Body of pancreas (tissue), 4 donors: ENCODE results near the gene NBL1. TPM values are rescaled to one million over a fixed set of nuclear protein-coding genes. Genes with fewer than 3 reads are reported as not detected.

Experiments
- ATAC-seq: fragments of 150-250 bp; one replicate; pipeline ENCODE4 v1.9.1; 2016
- DNase-seq, 4 donors: peaks; one replicate each; pipeline ENCODE4 v3.0.0-alpha.2; 2019
- H3K27ac ChIP-seq, 4 donors: fragments of 200-600 bp; sonication (generic); 1 replicate in 3 of 4; 2 replicates in 1 of 4; pipeline versions ENCODE4 v1.5.1 to v1.6.1; 2016 to 2019; ENCODE audit warnings: mild to moderate bottlenecking in 1 of 4, mixed read lengths in 1 of 4, moderate library complexity in 1 of 4
- H3K27me3 ChIP-seq, 2 donors: fragments of 200-600 bp; sonication (generic); one replicate each; pipeline ENCODE4 v1.6.0; 2016; ENCODE audit warnings: mild to moderate bottlenecking in 1 of 2
- H3K36me3 ChIP-seq, 2 donors: fragments of 200-600 bp; sonication (generic); replicated peaks in 1 of 2; 2 replicates each; pipeline ENCODE4 v1.5.1; 2016; ENCODE audit warnings: low read depth in 2 of 2; ENCODE audit not compliant: insufficient read depth in 1 of 2
- H3K4me1 ChIP-seq: fragments of 200-600 bp; sonication (generic); one replicate; pipeline ENCODE4 v1.6.0; 2016
- H3K4me3 ChIP-seq, 2 donors: fragments of 200-600 bp; sonication (generic); 1 replicate in 1 of 2; 2 replicates in 1 of 2; pipeline ENCODE4 v1.5.1; 2016 to 2019
- H3K9me3 ChIP-seq, 3 donors: fragments of 200-600 bp; sonication (generic); 1 replicate in 2 of 3; 2 replicates in 1 of 3; pipeline ENCODE4 v1.5.1; 2016
- POLR2A ChIP-seq, 3 donors: fragments of 450-650 bp; IDR thresholded peaks; one replicate each; pipeline ENCODE4 v1.6.1; 2016; ENCODE audit warnings: antibody characterized with exemption in 3 of 3, mild to moderate bottlenecking in 2 of 3
- WGBS, 2 donors: methylation state at CpG; one replicate each; pipeline ENCODE4 v1.1.5; 2017; 5-methylcytosine and 5-hydroxymethylcytosine counted together
- intact Hi-C: fragments of 100-400 bp; cut with DNase I; formaldehyde crosslinking; loops from one replicate; pipeline ENCODE4 v1.15.1; 2023
- total RNA-seq, 2 donors: library from RNA; depleted of rRNA; stranded (reverse); fragments of >200 nt; gene quantifications; one replicate each; pipeline ENCODE4 v1.1.0, GENCODE V29; 2016
- TF ChIP-seq, protein P1 (sequence below), 7 experiments: fragments of 450-650 bp in 4 of 7; fragments of 200-600 bp in 3 of 7; sonication (generic) in 3 of 7; IDR thresholded peaks; one replicate each; pipeline ENCODE4 v1.5.1; 2016 to 2019; ENCODE audit warnings: antibody characterized with exemption in 7 of 7

NBL1 gene
- total RNA-seq, 2 donors from 2014 or later: 21.8 to 32.4 TPM

DNA sequence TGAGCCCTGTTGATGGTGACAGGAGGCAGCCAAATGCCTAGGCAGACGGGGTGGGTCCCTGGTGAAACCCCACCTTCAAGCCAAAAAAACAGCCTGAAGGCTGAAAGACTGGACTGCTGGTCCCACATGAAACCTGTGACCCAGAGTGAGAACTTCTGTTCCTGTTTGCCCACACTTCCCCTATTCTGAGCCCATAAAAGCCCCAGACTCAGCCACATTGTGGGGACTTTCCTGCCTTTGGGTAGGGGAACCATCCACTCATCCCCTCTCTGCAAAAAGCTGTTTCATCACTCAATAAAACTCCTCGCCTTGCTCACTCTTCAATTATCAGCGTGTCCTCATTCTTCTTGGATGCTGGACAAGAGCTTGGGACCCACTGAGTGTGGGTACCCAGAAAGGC, 45.7 kb downstream of the NBL1 start:
- H3K4me3 ChIP-seq: no peak overlapping the region
- no peaks in the 10 kb centered on the region for H3K27me3 ChIP-seq
- H3K9me3 ChIP-seq: no peaks in the 10 kb centered on the region
- no peaks in the 10 kb centered on the region for H3K4me1 ChIP-seq
- TF ChIP-seq, protein P1, sequence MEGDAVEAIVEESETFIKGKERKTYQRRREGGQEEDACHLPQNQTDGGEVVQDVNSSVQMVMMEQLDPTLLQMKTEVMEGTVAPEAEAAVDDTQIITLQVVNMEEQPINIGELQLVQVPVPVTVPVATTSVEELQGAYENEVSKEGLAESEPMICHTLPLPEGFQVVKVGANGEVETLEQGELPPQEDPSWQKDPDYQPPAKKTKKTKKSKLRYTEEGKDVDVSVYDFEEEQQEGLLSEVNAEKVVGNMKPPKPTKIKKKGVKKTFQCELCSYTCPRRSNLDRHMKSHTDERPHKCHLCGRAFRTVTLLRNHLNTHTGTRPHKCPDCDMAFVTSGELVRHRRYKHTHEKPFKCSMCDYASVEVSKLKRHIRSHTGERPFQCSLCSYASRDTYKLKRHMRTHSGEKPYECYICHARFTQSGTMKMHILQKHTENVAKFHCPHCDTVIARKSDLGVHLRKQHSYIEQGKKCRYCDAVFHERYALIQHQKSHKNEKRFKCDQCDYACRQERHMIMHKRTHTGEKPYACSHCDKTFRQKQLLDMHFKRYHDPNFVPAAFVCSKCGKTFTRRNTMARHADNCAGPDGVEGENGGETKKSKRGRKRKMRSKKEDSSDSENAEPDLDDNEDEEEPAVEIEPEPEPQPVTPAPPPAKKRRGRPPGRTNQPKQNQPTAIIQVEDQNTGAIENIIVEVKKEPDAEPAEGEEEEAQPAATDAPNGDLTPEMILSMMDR (IDR thresholded peaks at IDR 0.05): no peak
- TF ChIP-seq POLR2A (IDR thresholded peaks at IDR 0.05): no peak
- H3K36me3 ChIP-seq: peaks cover 0 to 16% of the 10 kb centered on the region in 2 donors
- WGBS, 2 donors: 92 to 94% methylated on average over 3 of the region's 3 CpGs
- ATAC-seq: no peak
- H3K27ac ChIP-seq: no peak overlapping the region
- intact Hi-C loops: no loop called here
- no peak for DNase-seq

DNA sequence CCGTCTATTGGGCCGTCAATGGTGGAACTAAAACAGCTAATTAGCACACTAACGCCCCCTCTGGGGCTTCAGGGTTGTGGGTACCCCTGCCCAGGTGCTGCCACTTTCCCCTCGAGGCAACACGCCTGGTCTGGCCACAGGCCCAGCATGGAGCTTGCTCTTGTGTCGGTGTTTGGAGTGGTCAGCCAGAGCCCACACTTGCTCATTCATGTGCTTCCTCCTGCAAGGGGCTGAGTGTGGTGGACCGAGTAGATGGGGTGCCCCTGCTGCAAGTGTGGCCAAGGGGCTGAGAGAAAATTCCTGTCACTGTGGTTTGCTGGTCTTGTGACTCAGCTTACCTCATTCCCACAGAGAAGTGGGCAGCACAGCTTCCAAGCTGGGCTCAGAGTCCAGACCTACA, 46.2 kb downstream of the NBL1 start:
- TF ChIP-seq, protein P1 (IDR thresholded peaks at IDR 0.05): no peak
- no peak for TF ChIP-seq POLR2A (IDR thresholded peaks at IDR 0.05)
- Histone ChIP-seq H3K4me3 (no peak overlapping the region), H3K36me3 (peaks cover 0 to 17% of the 10 kb centered on the region in 2 donors), H3K9me3 (no peaks in the 10 kb centered on the region), H3K27ac (no peak overlapping the region), H3K4me1 (no peaks in the 10 kb centered on the region), H3K27me3 (no peaks in the 10 kb centered on the region)
- intact Hi-C loops: no loop called here
- WGBS, 2 donors: 88% methylated on average over 7 of the region's 7 CpGs; no CpG with 5 or more reads in 1 of the 2 donors
- ATAC-seq: no peak
- no peak for DNase-seq

DNA sequence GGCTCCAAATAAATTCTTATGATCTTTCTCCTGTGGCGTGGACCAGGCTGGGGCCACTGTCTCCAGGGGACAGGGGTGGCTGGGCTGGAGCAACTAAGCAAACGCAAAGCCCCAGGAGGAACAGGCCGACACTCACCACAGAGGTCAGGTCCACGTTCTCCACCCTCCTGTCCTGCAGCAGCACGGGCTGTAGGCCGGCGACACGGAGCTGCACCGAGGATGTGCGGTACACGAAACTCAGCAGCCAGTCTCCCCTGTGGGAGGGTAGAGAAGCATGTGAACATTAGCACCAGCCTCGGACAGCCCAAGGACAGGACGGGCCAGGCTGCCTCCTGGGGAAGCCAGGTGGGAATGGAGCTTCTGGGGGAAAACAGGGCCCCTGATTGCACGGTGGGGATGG, 50.2 kb downstream of the NBL1 start:
- DNase-seq (no peak), ATAC-seq (no peak)
- TF ChIP-seq, protein P1 (IDR thresholded peaks at IDR 0.05): no peak
- TF ChIP-seq POLR2A (IDR thresholded peaks at IDR 0.05): no peak
- Histone ChIP-seq H3K4me3 (no peak overlapping the region), H3K27me3 (no peaks in the 10 kb centered on the region), H3K27ac (no peak overlapping the region), H3K9me3 (no peaks in the 10 kb centered on the region), H3K4me1 (no peaks in the 10 kb centered on the region), H3K36me3 (peaks cover 0 to 16% of the 10 kb centered on the region in 2 donors)
- intact Hi-C loops: no loop called here
- 79 to 85% methylated on average over 5 to 14 of the region's 14 CpGs for WGBS, 2 donors

DNA sequence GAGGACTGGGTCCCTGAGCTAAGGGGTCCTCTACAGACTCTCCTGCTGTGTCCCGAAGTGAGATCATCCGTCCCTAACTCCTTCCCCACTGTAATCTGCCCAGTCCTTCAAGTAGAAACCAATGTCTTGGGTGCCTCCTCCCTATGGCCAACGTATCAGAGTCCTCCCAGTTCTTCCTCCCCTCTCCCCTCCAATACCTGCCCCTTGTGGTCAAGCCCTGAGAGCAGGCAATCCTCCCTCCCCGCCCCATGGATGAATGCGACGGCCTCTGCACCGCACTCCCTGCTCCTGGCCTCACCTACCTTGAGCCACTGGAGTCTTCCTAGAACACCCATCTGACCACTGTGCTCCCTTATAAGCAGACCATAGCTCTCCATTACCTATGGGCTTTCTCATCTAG, 51.7 kb downstream of the NBL1 start:
- Histone ChIP-seq H3K4me3 (no peak overlapping the region), H3K36me3 (peaks cover 0 to 12% of the 10 kb centered on the region in 2 donors), H3K27ac (no peak overlapping the region), H3K9me3 (no peaks in the 10 kb centered on the region), H3K27me3 (no peaks in the 10 kb centered on the region), H3K4me1 (no peaks in the 10 kb centered on the region)
- intact Hi-C loops: no loop called here
- no peak for TF ChIP-seq POLR2A (IDR thresholded peaks at IDR 0.05)
- TF ChIP-seq, protein P1 (IDR thresholded peaks at IDR 0.05): no peak
- ATAC-seq (no peak), DNase-seq (no peak)
- WGBS, 2 donors: 93 to 94% methylated on average over 7 of the region's 7 CpGs

DNA sequence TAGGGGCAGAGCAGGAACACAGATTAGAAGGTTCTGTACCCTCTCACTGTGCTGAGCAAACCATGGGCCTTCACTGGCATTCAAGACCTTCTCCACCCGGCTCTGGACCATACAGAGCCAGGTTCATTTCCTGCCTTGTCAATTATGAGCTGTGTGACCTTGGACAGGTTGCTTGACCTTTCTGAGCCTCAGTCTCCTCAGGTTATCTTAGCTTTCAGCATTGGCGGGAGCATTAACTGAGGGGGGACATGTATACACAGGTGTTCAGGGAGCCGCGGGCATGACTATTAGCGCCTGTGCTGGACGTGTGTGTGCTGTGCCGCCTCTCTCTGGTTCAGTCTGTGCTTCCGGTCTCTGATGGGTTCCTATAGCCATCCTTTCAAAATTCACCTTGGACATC, 52.7 kb downstream of the NBL1 start:
- ATAC-seq (no peak), DNase-seq (no peak)
- H3K4me3 ChIP-seq: no peak overlapping the region
- no peaks in the 10 kb centered on the region for H3K27me3 ChIP-seq
- no peak for TF ChIP-seq POLR2A (IDR thresholded peaks at IDR 0.05)
- TF ChIP-seq, protein P1 (IDR thresholded peaks at IDR 0.05): no peak
- no peaks in the 10 kb centered on the region for H3K4me1 ChIP-seq
- no peak overlapping the region for H3K27ac ChIP-seq
- H3K36me3 ChIP-seq: peaks cover 0 to 9% of the 10 kb centered on the region in 2 donors
- 78 to 89% methylated on average over 8 of the region's 8 CpGs for WGBS, 2 donors
- intact Hi-C loops: no loop called here
- no peaks in the 10 kb centered on the region for H3K9me3 ChIP-seq
